CD4-positive, alpha-beta T cell (primary cell): ENCODE measurements around the gene FLT1. TPM values are rescaled to one million over a fixed set of nuclear protein-coding genes. Genes with fewer than 3 reads are reported as not detected.

ENCODE experiments used
- ATAC-seq: fragments of 200-7000 bp; cut with Tn5 transposase; one replicate; pipeline ENCODE4 v1.10.0; 2022; ENCODE audit warnings: mild to moderate bottlenecking; ENCODE audit not compliant: poor library complexity
- CTCF ChIA-PET: fragments of 350-600 bp; sonication (Branson Sonifier 250); formaldehyde crosslinking; loops from one replicate; lab custom pipeline; 2021; ENCODE audit warnings: antibody characterized with exemption, inconsistent platforms; lab: Charles Lee
- POLR2A ChIA-PET: fragments of 350-600 bp; sonication (Branson Sonifier 250); formaldehyde crosslinking; loops from one replicate; lab custom pipeline; 2021; ENCODE audit warnings: antibody characterized with exemption, inconsistent platforms; lab: Charles Lee
- DNase-seq, 14 experiments: peaks; one replicate each; pipeline ENCODE4 v3.0.0-alpha.2; 2013 to 2020; ENCODE audit warnings: mixed read lengths in 2 of 14
- H3K27ac ChIP-seq, 2 donors: one replicate each; pipeline versions ENCODE4 v1.5.1 to v1.7.0; 2013; ENCODE audit warnings: low read length in 2 of 2, low read depth in 1 of 2, mild to moderate bottlenecking in 1 of 2
- H3K27me3 ChIP-seq, 2 experiments: 1 replicate in 1 of 2; 2 replicates in 1 of 2; pipeline versions ENCODE4 v1.6.1 to v1.7.0; 2013; ENCODE audit warnings: low read length in 2 of 2, control low read depth in 1 of 2, mild to moderate bottlenecking in 1 of 2, moderate library complexity in 1 of 2; ENCODE audit not compliant: insufficient read depth in 2 of 2, control insufficient read depth in 1 of 2
- H3K36me3 ChIP-seq: one replicate; pipeline ENCODE4 v1.6.1; 2013; ENCODE audit warnings: low read length, control low read depth; ENCODE audit not compliant: insufficient read depth
- H3K4me1 ChIP-seq: one replicate; pipeline ENCODE4 v1.6.1; 2013; ENCODE audit warnings: low read length, control low read depth; ENCODE audit not compliant: insufficient read depth
- H3K4me3 ChIP-seq: one replicate; pipeline ENCODE4 v1.5.1; 2013; ENCODE audit warnings: mild to moderate bottlenecking, low read length, moderate library complexity
- H3K9me3 ChIP-seq, 2 experiments: 1 replicate in 1 of 2; 2 replicates in 1 of 2; pipeline versions ENCODE4 v1.6.1 to v1.7.0; 2013; ENCODE audit warnings: low read length in 2 of 2, mild to moderate bottlenecking in 2 of 2, control low read depth in 1 of 2, moderate library complexity in 1 of 2; ENCODE audit not compliant: control insufficient read depth in 1 of 2, insufficient read depth in 1 of 2
- H3K27ac Mint-ChIP-seq: one replicate; pipeline ENCODE4 v1.8.0; 2020; ENCODE audit warnings: mixed read lengths
- H3K27me3 Mint-ChIP-seq: one replicate; pipeline ENCODE4 v1.8.0; 2021; ENCODE audit warnings: mixed read lengths
- H3K36me3 Mint-ChIP-seq: one replicate; pipeline ENCODE4 v1.8.0; 2021; ENCODE audit warnings: low read depth, mixed read lengths
- H3K4me1 Mint-ChIP-seq: one replicate; pipeline ENCODE4 v1.8.0; 2021; ENCODE audit warnings: low read depth, mixed read lengths
- H3K4me3 Mint-ChIP-seq: one replicate; pipeline ENCODE4 v1.8.0; 2020; ENCODE audit warnings: mild to moderate bottlenecking, mixed read lengths
- H3K9me3 Mint-ChIP-seq: one replicate; pipeline ENCODE4 v1.8.0; 2020; ENCODE audit warnings: mixed read lengths
- CTCF ChIP-seq: fragments of 200-600 bp; IDR thresholded peaks from one replicate; pipeline ENCODE4 v1.8.0; 2022; ENCODE audit warnings: antibody characterized with exemption, mild to moderate bottlenecking
- intact Hi-C, 2 experiments: fragments of 100-400 bp; cut with DNase I in 1 of 2; cut with micrococcal nuclease in 1 of 2; formaldehyde crosslinking; loops; one replicate each; pipeline versions ENCODE4 v1.15.1 to v1.9.0; 2023 to 2025; cut with DNase I, micrococcal nuclease
- total RNA-seq, 174 experiments: library from RNA in 2 of 174; stranded (reverse) in 2 of 174; gene quantifications; one replicate each; pipeline ENCODE4 v1.2.3 and lab custom pipeline; 2021 to 2026

The FLT1 gene
- total RNA-seq, 2 experiments from 2014 or later = 1.1 to 1.2 TPM

- POLR2A ChIA-PET = no interaction called here
- H3K9me3 Mint-ChIP-seq = no peaks in the 10 kb centered on the region
- CTCF ChIA-PET = no interaction called here
- Histone ChIP-seq H3K36me3 (no peaks in the 10 kb centered on the region), H3K27ac (no peak overlapping the region), H3K4me3 (no peak overlapping the region), H3K4me1 (no peaks in the 10 kb centered on the region), H3K27me3 (no peaks in the 10 kb centered on the region), H3K9me3 (no peaks in the 10 kb centered on the region)
- H3K4me3 Mint-ChIP-seq = no peak overlapping the region
- TF ChIP-seq CTCF = no peak
- no peaks in the 10 kb centered on the region for H3K4me1 Mint-ChIP-seq
- H3K27ac Mint-ChIP-seq = no peak overlapping the region
- ATAC-seq (no peak), DNase-seq (no peak)
- intact Hi-C loops = no loop called here
- no peaks in the 10 kb centered on the region for H3K36me3 Mint-ChIP-seq
- no peaks in the 10 kb centered on the region for H3K27me3 Mint-ChIP-seq
These were observed 25.6 kb downstream of the FLT1 start for GRCh38 chr13:28469316-28469715.

- no peak for TF ChIP-seq CTCF
- H3K4me3 Mint-ChIP-seq = no peak overlapping the region
- POLR2A ChIA-PET = no interaction called here
- H3K9me3 Mint-ChIP-seq = no peaks in the 10 kb centered on the region
- peak in 3 of 14 experiments; percentile 38 to 75 (median 59) for DNase-seq
- H3K9me3 ChIP-seq = no peaks in the 10 kb centered on the region
- no peak for ATAC-seq
- intact Hi-C loops = no loop called here
- CTCF ChIA-PET = interaction anchor here (0.9 kb wide), 1 partner anchor 14 kb away, joined by 3 read pairs; no protein-coding TSS in a partner anchor
- no peaks in the 10 kb centered on the region for H3K27me3 ChIP-seq
- no peak overlapping the region for H3K27ac Mint-ChIP-seq
- H3K27ac ChIP-seq = no peak overlapping the region
- H3K27me3 Mint-ChIP-seq = no peaks in the 10 kb centered on the region
- no peaks in the 10 kb centered on the region for H3K4me1 ChIP-seq
- H3K4me3 ChIP-seq = no peak overlapping the region
- H3K36me3 Mint-ChIP-seq = no peaks in the 10 kb centered on the region
- no peaks in the 10 kb centered on the region for H3K36me3 ChIP-seq
- no peaks in the 10 kb centered on the region for H3K4me1 Mint-ChIP-seq
These were observed 26.7 kb downstream of the FLT1 start for GRCh38 chr13:28468023-28468915.

- CTCF ChIA-PET = no interaction called here
- ATAC-seq = no peak
- intact Hi-C loops = no loop called here
These were observed 27.9 kb downstream of the FLT1 start for GRCh38 chr13:28467034-28467433.

More at GRCh38 chr13:28467034-28467433, 27.9 kb downstream of the FLT1 start:
- Mint-ChIP-seq H3K27ac (no peak overlapping the region), H3K4me1 (no peaks in the 10 kb centered on the region), H3K4me3 (no peak overlapping the region), H3K27me3 (no peaks in the 10 kb centered on the region), H3K36me3 (no peaks in the 10 kb centered on the region), H3K9me3 (no peaks in the 10 kb centered on the region)
- no peak for TF ChIP-seq CTCF
- H3K4me1 ChIP-seq = no peaks in the 10 kb centered on the region
- H3K27ac ChIP-seq = no peak overlapping the region
- no peaks in the 10 kb centered on the region for H3K27me3 ChIP-seq
- DNase-seq = peak in 2 of 14 experiments; percentile 15 to 32
- H3K9me3 ChIP-seq = no peaks in the 10 kb centered on the region
- H3K36me3 ChIP-seq = no peaks in the 10 kb centered on the region
- H3K4me3 ChIP-seq = no peak overlapping the region
- POLR2A ChIA-PET = no interaction called here
